IPS-18a (cell line): Measurements from ENCODE around the gene GPC6.

Experiments
- H3K27ac ChIP-seq: one replicate; pipeline ENCODE4 v1.5.1; 2013; ENCODE audit warnings: low read length
- H3K27me3 ChIP-seq: one replicate; pipeline ENCODE4 v1.6.1; 2013; ENCODE audit warnings: mild to moderate bottlenecking, low read length; ENCODE audit not compliant: control insufficient read depth, insufficient read depth
- H3K36me3 ChIP-seq: one replicate; pipeline ENCODE4 v1.6.1; 2013; ENCODE audit warnings: low read depth, low read length; ENCODE audit not compliant: control insufficient read depth
- H3K4me1 ChIP-seq: one replicate; pipeline ENCODE4 v1.6.1; 2013; ENCODE audit warnings: low read depth, low read length; ENCODE audit not compliant: control insufficient read depth
- H3K4me3 ChIP-seq: one replicate; pipeline ENCODE4 v1.5.1; 2013; ENCODE audit warnings: low read length
- H3K9ac ChIP-seq: one replicate; pipeline ENCODE4 v1.6.1; 2013; ENCODE audit warnings: mild to moderate bottlenecking, low read length, moderate library complexity
- H3K9me3 ChIP-seq: one replicate; pipeline ENCODE4 v1.6.1; 2013; ENCODE audit warnings: low read depth, low read length; ENCODE audit not compliant: control insufficient read depth

The GPC6 gene

GRCh38 chr13:94174009-94174408, 947.4 kb downstream of the GPC6 start:
- no peak overlapping the region for H3K9ac ChIP-seq
- peaks cover 14% of the 10 kb centered on the region for H3K4me1 ChIP-seq
- H3K9me3 ChIP-seq, result no peaks in the 10 kb centered on the region
- no peak overlapping the region for H3K4me3 ChIP-seq
- H3K36me3 ChIP-seq, result no peaks in the 10 kb centered on the region
- no peak overlapping the region for H3K27ac ChIP-seq
- H3K27me3 ChIP-seq, result no peaks in the 10 kb centered on the region

GRCh38 chr13:94175076-94175475, 948.5 kb downstream of the GPC6 start:
- Histone ChIP-seq H3K36me3 (no peaks in the 10 kb centered on the region), H3K4me3 (no peak overlapping the region), H3K9me3 (no peaks in the 10 kb centered on the region), H3K9ac (no peak overlapping the region), H3K27me3 (no peaks in the 10 kb centered on the region), H3K4me1 (peaks cover 14% of the 10 kb centered on the region), H3K27ac (no peak overlapping the region)

DNA sequence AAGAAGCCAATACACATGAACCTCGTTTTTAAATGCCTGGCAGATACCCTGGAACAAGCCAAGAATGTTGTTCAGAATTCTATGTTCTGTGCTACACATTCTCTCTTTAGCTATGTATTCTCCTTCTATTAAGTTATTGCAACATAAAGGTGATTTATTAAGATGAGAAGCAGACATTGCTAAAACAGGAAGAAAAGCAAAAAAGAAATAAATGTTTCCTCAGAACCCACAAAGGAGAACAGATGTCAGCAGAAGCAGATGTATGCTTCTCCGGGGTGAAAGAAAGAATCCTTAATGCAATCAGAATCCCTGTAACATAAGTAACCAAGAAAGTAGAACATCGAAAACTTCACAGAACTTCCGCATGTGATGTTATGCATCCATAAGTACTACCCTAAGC, 950.0 kb downstream of the GPC6 start:
- Histone ChIP-seq H3K27me3 (no peaks in the 10 kb centered on the region), H3K9me3 (no peaks in the 10 kb centered on the region), H3K9ac (no peak overlapping the region), H3K36me3 (no peaks in the 10 kb centered on the region), H3K4me3 (no peak overlapping the region), H3K27ac (no peak overlapping the region), H3K4me1 (peaks cover 4% of the 10 kb centered on the region)

DNA sequence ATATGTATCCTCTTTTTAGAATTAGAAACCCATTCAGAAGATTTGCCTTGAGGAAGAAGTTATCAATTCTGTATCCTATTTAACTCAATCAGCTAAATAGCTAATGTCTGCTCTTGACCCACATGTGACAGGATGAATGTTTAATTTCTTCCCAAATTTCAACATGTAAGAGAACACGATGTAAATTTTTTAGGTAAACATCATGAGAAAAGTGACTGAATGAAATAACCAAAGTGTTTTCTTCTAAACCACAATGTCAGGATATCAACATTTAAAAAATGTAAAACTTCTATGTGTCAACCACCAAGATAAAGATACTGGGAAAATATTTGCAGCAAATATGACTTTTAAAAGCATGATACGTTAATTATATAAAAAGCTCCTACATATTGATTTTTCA, 950.4 kb downstream of the GPC6 start:
- Histone ChIP-seq H3K27me3 (no peaks in the 10 kb centered on the region), H3K4me1 (no peaks in the 10 kb centered on the region), H3K27ac (no peak overlapping the region), H3K9me3 (no peaks in the 10 kb centered on the region), H3K4me3 (no peak overlapping the region), H3K9ac (no peak overlapping the region), H3K36me3 (no peaks in the 10 kb centered on the region)

GRCh38 chr13:94178625-94179244, 952.1 kb downstream of the GPC6 start:
- H3K36me3 ChIP-seq, result no peaks in the 10 kb centered on the region
- no peaks in the 10 kb centered on the region for H3K9me3 ChIP-seq
- H3K27ac ChIP-seq, result no peak overlapping the region
- H3K4me3 ChIP-seq, result no peak overlapping the region
- no peak overlapping the region for H3K9ac ChIP-seq
- H3K4me1 ChIP-seq, result no peaks in the 10 kb centered on the region
- H3K27me3 ChIP-seq, result no peaks in the 10 kb centered on the region

- H3K27ac ChIP-seq, result no peak overlapping the region
- H3K4me3 ChIP-seq, result no peak overlapping the region
These were observed 955.0 kb downstream of the GPC6 start for GRCh38 chr13:94181461-94182107.

DNA sequence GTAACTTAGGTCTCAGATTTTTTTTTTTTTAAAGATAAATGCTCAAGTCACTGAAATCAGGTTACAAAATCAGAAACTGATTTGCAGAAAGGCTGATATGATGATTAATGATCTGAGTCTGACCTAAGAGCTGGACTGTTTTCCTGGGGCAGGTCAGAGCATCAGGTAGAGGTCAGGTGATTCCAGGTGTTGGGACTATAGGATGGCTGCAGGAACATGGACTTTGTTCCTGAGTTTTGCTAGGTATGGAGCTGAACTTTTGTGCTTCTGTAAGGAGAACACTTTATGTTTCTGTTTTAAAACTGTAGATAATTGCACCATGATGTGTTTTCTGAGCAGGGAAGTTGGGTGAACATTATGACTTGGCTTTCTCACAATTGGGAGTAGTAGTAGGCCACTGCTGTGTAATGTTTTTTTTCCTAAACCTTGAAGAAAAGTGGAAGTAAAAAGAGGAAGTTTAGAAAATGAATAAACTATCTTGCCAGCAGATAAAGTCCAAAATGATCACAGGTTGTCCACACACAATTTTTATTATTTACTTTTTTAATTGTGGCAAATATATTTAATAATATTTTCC, 955.7 kb downstream of the GPC6 start:
- H3K36me3 ChIP-seq, result no peaks in the 10 kb centered on the region
- no peak overlapping the region for H3K9ac ChIP-seq
- no peak overlapping the region for H3K4me3 ChIP-seq
- no peak overlapping the region for H3K27ac ChIP-seq
- no peaks in the 10 kb centered on the region for H3K9me3 ChIP-seq
- no peaks in the 10 kb centered on the region for H3K27me3 ChIP-seq
- H3K4me1 ChIP-seq, result no peaks in the 10 kb centered on the region

More at GRCh38 chr13:94181461-94182107, 955.0 kb downstream of the GPC6 start:
- Histone ChIP-seq H3K27me3 (no peaks in the 10 kb centered on the region), H3K4me1 (no peaks in the 10 kb centered on the region), H3K36me3 (no peaks in the 10 kb centered on the region), H3K9ac (no peak overlapping the region), H3K9me3 (no peaks in the 10 kb centered on the region)

- Histone ChIP-seq H3K27me3 (no peaks in the 10 kb centered on the region), H3K4me1 (peaks cover 19% of the 10 kb centered on the region), H3K9ac (no peak overlapping the region), H3K27ac (no peak overlapping the region), H3K4me3 (no peak overlapping the region), H3K36me3 (no peaks in the 10 kb centered on the region), H3K9me3 (no peaks in the 10 kb centered on the region)
These were observed 959.9 kb downstream of the GPC6 start for GRCh38 chr13:94186470-94186869.

DNA sequence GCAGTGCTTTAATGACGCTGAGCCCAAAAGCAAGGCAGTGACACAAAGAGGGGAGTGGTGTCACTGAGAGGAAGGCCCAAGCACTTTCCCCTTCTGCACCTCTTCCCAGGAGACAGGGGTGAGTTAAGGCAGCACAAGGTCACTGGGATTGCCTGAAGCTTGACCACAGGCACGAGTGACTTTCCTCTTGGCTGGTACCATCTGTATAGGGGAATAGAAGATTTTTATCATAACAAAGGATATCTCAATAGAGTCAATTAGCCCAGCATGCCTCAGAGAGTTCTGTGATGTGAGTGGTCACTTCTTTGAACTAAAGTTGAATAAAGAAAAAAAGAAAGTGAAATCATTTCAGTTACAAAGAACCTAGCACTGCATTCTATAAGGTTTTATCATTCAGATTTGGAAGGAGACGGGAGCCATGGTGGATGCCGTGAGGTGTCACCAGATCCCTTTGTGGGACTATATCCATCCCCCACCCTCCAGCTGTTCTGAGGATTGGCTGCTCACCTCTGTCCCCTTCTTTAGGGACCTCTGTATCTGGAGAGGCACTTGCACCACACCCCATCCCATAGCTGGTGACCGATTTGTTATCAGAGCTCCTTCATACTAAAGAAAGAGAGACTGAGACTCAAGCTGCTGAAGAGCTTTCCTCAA, 961.7 kb downstream of the GPC6 start:
- Histone ChIP-seq H3K9ac (no peak overlapping the region), H3K4me3 (no peak overlapping the region), H3K27ac (no peak overlapping the region), H3K9me3 (no peaks in the 10 kb centered on the region), H3K27me3 (no peaks in the 10 kb centered on the region), H3K36me3 (no peaks in the 10 kb centered on the region), H3K4me1 (peaks cover 19% of the 10 kb centered on the region)

- Histone ChIP-seq H3K9me3 (no peaks in the 10 kb centered on the region), H3K4me3 (no peak overlapping the region), H3K4me1 (peaks cover 19% of the 10 kb centered on the region), H3K27ac (no peak overlapping the region), H3K9ac (no peak overlapping the region), H3K27me3 (no peaks in the 10 kb centered on the region), H3K36me3 (no peaks in the 10 kb centered on the region)
These were observed 965.9 kb downstream of the GPC6 start for GRCh38 chr13:94192431-94192975.

- H3K4me3 ChIP-seq, result no peak overlapping the region
These were observed 969.1 kb downstream of the GPC6 start for GRCh38 chr13:94195715-94196114.

More at GRCh38 chr13:94195715-94196114, 969.1 kb downstream of the GPC6 start:
- Histone ChIP-seq H3K27me3 (no peaks in the 10 kb centered on the region), H3K4me1 (no peaks in the 10 kb centered on the region), H3K36me3 (no peaks in the 10 kb centered on the region), H3K9ac (no peak overlapping the region), H3K27ac (no peak overlapping the region), H3K9me3 (no peaks in the 10 kb centered on the region)
